ENCODE data around the gene CRADD.

- TF ChIP-seq EP300 (IDR thresholded peaks at IDR 0.05; ENCODE audit: borderline replicate concordance), result no peak
- no peak for TF ChIP-seq REST (IDR thresholded peaks at IDR 0.05; ENCODE audit: low read depth)
- TF ChIP-seq YY1 (IDR thresholded peaks at IDR 0.05; ENCODE audit: low read depth), result no peak
- TF ChIP-seq TAF1 (IDR thresholded peaks at IDR 0.05; ENCODE audit: low read depth), result no peak
- no peak for TF ChIP-seq RAD21 (IDR thresholded peaks at IDR 0.05; ENCODE audit: low read depth)
- TF ChIP-seq CREB1 (IDR thresholded peaks at IDR 0.05; ENCODE audit: low read depth), result no peak
- no peak for TF ChIP-seq EGR1 (IDR thresholded peaks at IDR 0.05)
- TF ChIP-seq TCF12 (IDR thresholded peaks at IDR 0.05; ENCODE audit: low read depth), result no peak
- TF ChIP-seq NFIC (IDR thresholded peaks at IDR 0.05), result no peak
- no peak for TF ChIP-seq FOXM1 (IDR thresholded peaks at IDR 0.05; ENCODE audit: borderline replicate concordance, low read depth)
Observed at GRCh38 chr12:93645702-93646101, 31.5 kb upstream of the CRADD start.
